ENCODE measurements around the gene OR10J1.

Gene OR10J1, protein sequence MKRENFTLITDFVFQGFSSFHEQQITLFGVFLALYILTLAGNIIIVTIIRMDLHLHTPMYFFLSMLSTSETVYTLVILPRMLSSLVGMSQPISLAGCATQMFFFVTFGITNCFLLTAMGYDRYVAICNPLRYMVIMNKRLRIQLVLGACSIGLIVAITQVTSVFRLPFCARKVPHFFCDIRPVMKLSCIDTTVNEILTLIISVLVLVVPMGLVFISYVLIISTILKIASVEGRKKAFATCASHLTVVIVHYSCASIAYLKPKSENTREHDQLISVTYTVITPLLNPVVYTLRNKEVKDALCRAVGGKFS

GRCh38 chr1:159439422-159439821 is at the start of gene OR10J1:
Gene OR10J1, plus strand, starts transcription at chr1:159439722. Its CDS starts 70 bp downstream, at chr1:159439792.
- no peaks in the 10 kb centered on the region for H3K36me3 Mint-ChIP-seq (ENCODE audit: low read depth)
- H3K4me1 Mint-ChIP-seq (ENCODE audit: low read depth): no peaks in the 10 kb centered on the region
- H3K9me3 Mint-ChIP-seq: no peaks in the 10 kb centered on the region
- H3K27me3 Mint-ChIP-seq (ENCODE audit: low read depth): no peaks in the 10 kb centered on the region
- H3K27ac Mint-ChIP-seq: no peak within 1 kb of the TSS
- H3K4me3 Mint-ChIP-seq: no peak within 1 kb of the TSS

DNA sequence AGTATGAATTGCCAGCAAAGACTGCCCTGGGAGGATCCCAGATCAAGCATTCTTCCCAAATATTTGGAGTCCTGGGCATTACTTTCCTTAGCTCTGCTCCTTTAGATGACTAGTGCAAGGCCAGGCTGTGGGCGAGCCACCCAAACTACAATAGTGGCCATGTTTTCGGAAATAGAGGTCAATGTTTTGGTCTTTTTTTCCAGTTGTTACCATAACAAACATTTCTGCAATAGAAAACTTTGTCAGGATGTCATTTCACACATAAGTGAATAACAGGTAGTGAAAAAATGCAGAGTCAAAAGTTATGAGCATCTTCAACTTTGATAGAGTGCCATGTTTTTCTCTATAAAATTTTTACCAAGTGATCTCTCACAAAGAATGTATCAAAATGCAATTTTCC is 32.7 kb upstream of the OR10J1 start:
- H3K27me3 Mint-ChIP-seq (ENCODE audit: low read depth): no peaks in the 10 kb centered on the region
- no peak overlapping the region for H3K4me3 Mint-ChIP-seq
- peaks cover 5% of the 10 kb centered on the region for H3K9me3 Mint-ChIP-seq
- H3K27ac Mint-ChIP-seq: no peak overlapping the region
- no peaks in the 10 kb centered on the region for H3K36me3 Mint-ChIP-seq (ENCODE audit: low read depth)
- no peaks in the 10 kb centered on the region for H3K4me1 Mint-ChIP-seq (ENCODE audit: low read depth)

DNA sequence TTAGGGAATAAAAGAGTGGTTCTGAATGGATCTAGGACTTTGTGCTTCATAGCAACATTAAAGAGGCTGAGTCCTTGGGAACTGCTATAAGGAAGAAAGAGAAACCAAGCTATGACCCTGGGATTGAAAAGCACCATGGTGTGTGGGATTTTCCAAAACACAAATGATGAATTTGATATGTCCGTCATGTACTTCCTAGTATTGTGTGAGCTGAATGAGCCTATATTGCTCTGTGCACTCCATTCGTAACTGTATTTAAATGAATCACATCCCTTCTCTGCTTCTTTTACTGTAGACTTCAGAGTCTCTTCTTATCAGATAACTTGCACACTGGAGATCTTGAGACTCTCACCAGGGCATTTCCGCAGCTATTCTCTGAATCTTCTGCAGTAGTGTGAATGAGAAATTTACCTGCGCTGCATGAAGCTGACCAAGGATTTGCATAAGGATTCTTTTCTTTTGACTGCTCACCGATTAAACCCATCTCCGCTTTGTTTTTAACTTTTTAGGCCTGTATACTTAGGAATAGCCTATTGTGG is 30.6 kb upstream of the OR10J1 start:
- H3K4me3 Mint-ChIP-seq: no peak overlapping the region
- H3K27ac Mint-ChIP-seq: no peak overlapping the region
- H3K27me3 Mint-ChIP-seq (ENCODE audit: low read depth): no peaks in the 10 kb centered on the region
- peaks cover 5% of the 10 kb centered on the region for H3K9me3 Mint-ChIP-seq
- H3K4me1 Mint-ChIP-seq (ENCODE audit: low read depth): no peaks in the 10 kb centered on the region
- H3K36me3 Mint-ChIP-seq (ENCODE audit: low read depth): no peaks in the 10 kb centered on the region

DNA sequence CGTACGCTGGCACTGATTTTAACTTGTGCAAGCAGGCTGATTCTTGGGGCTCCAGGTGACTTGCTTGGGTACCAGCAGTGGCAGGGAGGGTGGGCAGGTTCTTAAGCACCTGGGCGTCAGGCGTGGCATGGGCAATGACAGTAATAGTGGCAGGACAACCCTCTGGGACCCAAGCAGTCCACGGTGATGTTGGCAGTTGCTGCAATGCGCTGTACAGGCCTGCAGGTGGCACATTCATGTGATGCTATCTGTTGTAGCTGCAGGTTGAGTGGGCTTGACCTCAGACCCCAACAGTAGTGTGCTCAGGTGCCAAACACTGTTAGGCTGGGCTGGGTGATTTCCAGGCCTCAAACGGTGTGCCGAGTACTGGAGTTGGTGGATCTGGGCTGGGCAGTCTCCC is 17.7 kb upstream of the OR10J1 start:
- H3K36me3 Mint-ChIP-seq (ENCODE audit: low read depth): no peaks in the 10 kb centered on the region
- no peak overlapping the region for H3K4me3 Mint-ChIP-seq
- H3K4me1 Mint-ChIP-seq (ENCODE audit: low read depth): no peaks in the 10 kb centered on the region
- peaks cover 22% of the 10 kb centered on the region for H3K9me3 Mint-ChIP-seq
- no peak overlapping the region for H3K27ac Mint-ChIP-seq
- no peaks in the 10 kb centered on the region for H3K27me3 Mint-ChIP-seq (ENCODE audit: low read depth)

GRCh38 chr1:159428536-159428935 is 11.0 kb upstream of the OR10J1 start:
- Mint-ChIP-seq H3K4me1 (ENCODE audit: low read depth) (no peaks in the 10 kb centered on the region), H3K27ac (no peak overlapping the region), H3K27me3 (ENCODE audit: low read depth) (no peaks in the 10 kb centered on the region), H3K4me3 (no peak overlapping the region), H3K36me3 (ENCODE audit: low read depth) (no peaks in the 10 kb centered on the region), H3K9me3 (no peaks in the 10 kb centered on the region)

DNA sequence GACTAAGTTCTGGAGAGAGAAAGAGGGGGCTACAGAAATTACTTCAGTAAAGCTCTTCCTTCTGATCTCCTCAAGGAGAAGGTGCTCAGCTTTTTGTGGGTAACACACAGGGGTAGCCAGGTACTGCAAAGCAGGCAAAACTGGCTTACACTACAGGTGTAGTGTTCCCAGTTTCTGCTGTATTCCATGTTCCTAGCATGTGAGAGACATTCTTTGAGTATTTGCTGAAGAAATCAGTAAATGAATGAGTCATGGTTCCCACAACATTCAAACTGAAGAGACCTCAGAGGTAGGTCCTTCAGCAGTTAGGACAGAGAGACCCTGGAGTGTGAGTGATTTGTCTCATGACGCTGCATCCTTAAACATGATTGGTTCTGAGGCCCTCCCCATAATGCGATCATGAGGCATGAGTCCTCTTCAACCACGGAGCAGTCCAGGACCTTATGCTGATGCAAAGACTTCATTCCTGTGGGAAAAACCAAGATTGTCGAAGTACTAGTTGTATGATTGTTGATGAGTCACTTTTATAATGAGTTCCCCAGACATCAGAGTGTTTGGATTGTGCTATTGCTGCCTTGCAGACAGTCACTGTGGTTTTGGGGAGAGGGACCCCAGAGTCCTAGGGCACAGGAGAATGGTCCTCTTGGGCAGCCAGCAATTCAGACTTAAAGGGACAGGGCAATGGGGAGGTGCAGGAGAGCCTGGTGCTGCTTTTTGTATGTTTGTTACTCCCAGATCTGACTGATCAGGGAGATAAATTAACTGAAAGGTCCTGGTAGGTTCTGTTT is 10.3 kb upstream of the OR10J1 start:
- Mint-ChIP-seq H3K4me3 (no peak overlapping the region), H3K27ac (no peak overlapping the region), H3K27me3 (ENCODE audit: low read depth) (no peaks in the 10 kb centered on the region), H3K9me3 (no peaks in the 10 kb centered on the region), H3K4me1 (ENCODE audit: low read depth) (no peaks in the 10 kb centered on the region), H3K36me3 (ENCODE audit: low read depth) (no peaks in the 10 kb centered on the region)

DNA sequence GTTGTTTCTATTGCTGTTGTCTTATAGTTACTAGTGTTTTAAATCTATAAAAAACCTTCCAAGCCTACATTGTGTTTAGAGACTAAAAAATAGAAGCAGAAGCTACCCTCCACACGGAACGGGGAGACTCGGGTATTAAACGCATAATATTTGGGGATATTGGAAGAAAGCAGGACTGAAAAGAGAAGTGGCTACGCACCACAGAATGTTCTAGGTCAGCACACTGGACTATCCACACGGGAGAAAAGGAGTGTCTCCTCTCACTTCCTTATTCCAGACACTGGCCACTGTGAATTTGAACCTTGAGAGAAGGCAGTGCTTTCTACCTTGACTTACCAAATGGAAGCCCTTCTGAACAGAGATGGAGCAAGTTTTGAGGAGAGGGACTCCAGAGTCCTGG is 8.5 kb upstream of the OR10J1 start:
- Mint-ChIP-seq H3K36me3 (ENCODE audit: low read depth) (no peaks in the 10 kb centered on the region), H3K27me3 (ENCODE audit: low read depth) (no peaks in the 10 kb centered on the region), H3K4me1 (ENCODE audit: low read depth) (no peaks in the 10 kb centered on the region), H3K4me3 (no peak overlapping the region), H3K27ac (no peak overlapping the region), H3K9me3 (no peaks in the 10 kb centered on the region)

DNA sequence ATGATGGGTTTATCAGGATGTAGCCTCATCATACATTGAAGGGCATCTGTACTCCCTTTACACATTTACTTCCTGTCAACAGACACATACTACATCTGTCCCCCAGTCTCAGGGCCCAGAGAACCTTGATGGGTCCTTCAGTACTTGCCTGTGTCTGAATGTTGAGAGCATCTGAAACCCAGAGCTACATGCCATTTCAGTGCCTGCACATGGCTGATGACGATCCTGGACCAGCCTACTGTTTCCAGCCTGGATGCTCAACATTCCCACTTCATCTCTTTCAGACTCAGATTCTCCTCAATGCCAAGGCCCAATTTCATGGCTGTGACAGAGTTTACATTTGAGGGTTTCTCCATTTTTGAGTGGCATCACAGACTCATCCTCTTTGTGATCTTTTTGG is 7.6 kb upstream of the OR10J1 start, which contains the start of gene OR10J4:
OR10J4 (plus strand) TSS at position 301 of the 400 bp plus-strand sequence.
- H3K27ac Mint-ChIP-seq: no peak within 1 kb of the TSS
- H3K27me3 Mint-ChIP-seq (ENCODE audit: low read depth): no peaks in the 10 kb centered on the region
- no peaks in the 10 kb centered on the region for H3K9me3 Mint-ChIP-seq
- H3K4me3 Mint-ChIP-seq: no peak within 1 kb of the TSS
- H3K36me3 Mint-ChIP-seq (ENCODE audit: low read depth): no peaks in the 10 kb centered on the region
- no peaks in the 10 kb centered on the region for H3K4me1 Mint-ChIP-seq (ENCODE audit: low read depth)

GRCh38 chr1:159436469-159436868 is 3.1 kb upstream of the OR10J1 start:
- Mint-ChIP-seq H3K4me3 (no peak overlapping the region), H3K4me1 (ENCODE audit: low read depth) (no peaks in the 10 kb centered on the region), H3K36me3 (ENCODE audit: low read depth) (no peaks in the 10 kb centered on the region), H3K27me3 (ENCODE audit: low read depth) (no peaks in the 10 kb centered on the region), H3K27ac (no peak overlapping the region), H3K9me3 (no peaks in the 10 kb centered on the region)

DNA sequence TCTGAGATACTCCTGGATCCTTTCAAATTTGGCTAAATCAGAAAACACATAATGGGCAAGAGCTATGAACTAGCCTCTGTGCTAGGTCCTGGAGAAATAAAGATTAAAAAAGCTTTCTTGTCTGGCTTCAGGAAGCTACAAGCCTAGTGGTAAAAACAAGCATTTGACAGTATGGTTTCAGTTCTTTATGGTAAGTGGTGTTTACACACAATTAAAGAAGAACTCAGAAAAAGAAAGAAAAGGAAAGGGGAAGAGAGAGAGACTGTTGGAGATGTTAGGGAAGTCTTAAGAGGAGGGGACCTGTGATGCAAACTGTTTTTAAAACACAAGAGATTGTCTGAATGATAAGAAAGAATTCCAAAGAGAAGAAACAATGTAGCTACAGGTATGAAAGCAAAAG is 1.8 kb downstream of the OR10J1 start:
- Mint-ChIP-seq H3K4me3 (no peak overlapping the region), H3K9me3 (no peaks in the 10 kb centered on the region), H3K36me3 (ENCODE audit: low read depth) (no peaks in the 10 kb centered on the region), H3K4me1 (ENCODE audit: low read depth) (no peaks in the 10 kb centered on the region), H3K27ac (no peak overlapping the region), H3K27me3 (ENCODE audit: low read depth) (no peaks in the 10 kb centered on the region)

DNA sequence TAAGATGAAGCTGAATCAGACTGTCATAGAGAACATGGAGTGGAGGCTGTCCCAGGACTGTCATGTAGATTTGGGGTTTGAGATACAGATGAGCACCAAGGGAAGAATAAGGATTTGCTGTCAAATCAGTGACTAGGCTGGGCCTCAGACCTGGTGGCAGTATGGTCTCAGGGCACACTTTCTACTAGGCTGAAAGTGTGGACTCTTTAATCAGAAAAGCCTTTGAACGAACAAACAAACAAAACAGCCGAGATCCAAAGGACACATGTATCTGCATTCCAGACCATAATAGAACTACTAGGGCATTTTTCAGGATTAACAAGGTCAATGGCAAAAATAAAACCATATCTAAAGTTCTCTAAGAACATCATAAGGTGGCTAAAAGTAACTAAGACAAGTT is 2.9 kb downstream of the OR10J1 start:
- Mint-ChIP-seq H3K27me3 (ENCODE audit: low read depth) (no peaks in the 10 kb centered on the region), H3K36me3 (ENCODE audit: low read depth) (no peaks in the 10 kb centered on the region), H3K4me3 (no peak overlapping the region), H3K4me1 (ENCODE audit: low read depth) (no peaks in the 10 kb centered on the region), H3K9me3 (no peaks in the 10 kb centered on the region), H3K27ac (no peak overlapping the region)

- Mint-ChIP-seq H3K36me3 (ENCODE audit: low read depth) (no peaks in the 10 kb centered on the region), H3K27me3 (ENCODE audit: low read depth) (no peaks in the 10 kb centered on the region), H3K4me1 (ENCODE audit: low read depth) (no peaks in the 10 kb centered on the region), H3K27ac (no peak overlapping the region), H3K9me3 (peaks cover 5% of the 10 kb centered on the region), H3K4me3 (no peak overlapping the region)
Observed at GRCh38 chr1:159443066-159443750, 3.7 kb downstream of the OR10J1 start.

GRCh38 chr1:159444511-159444910 is 5.0 kb downstream of the OR10J1 start:
- Mint-ChIP-seq H3K4me3 (no peak overlapping the region), H3K27me3 (ENCODE audit: low read depth) (no peaks in the 10 kb centered on the region), H3K9me3 (peaks cover 7% of the 10 kb centered on the region), H3K36me3 (ENCODE audit: low read depth) (no peaks in the 10 kb centered on the region), H3K27ac (no peak overlapping the region), H3K4me1 (ENCODE audit: low read depth) (no peaks in the 10 kb centered on the region)

GRCh38 chr1:159448181-159448580 is 8.7 kb downstream of the OR10J1 start:
- H3K27me3 Mint-ChIP-seq (ENCODE audit: low read depth): no peaks in the 10 kb centered on the region
- H3K4me1 Mint-ChIP-seq (ENCODE audit: low read depth): no peaks in the 10 kb centered on the region

More at GRCh38 chr1:159448181-159448580, 8.7 kb downstream of the OR10J1 start:
- Mint-ChIP-seq H3K27ac (no peak overlapping the region), H3K9me3 (peaks cover 24% of the 10 kb centered on the region), H3K4me3 (no peak overlapping the region), H3K36me3 (ENCODE audit: low read depth) (no peaks in the 10 kb centered on the region)

Measured in T-helper 1 cell treated with Interleukin-12 subunit alpha and Interleukin-12 subunit beta and Interleukin-4 antibody, amounts not matched to agents 30 μg/mL and 1 μg/mL, for 36 hours (primary cell).